GM12878 (cell line): ENCODE results near the gene TPBGL. TPM values are rescaled to one million over a fixed set of nuclear protein-coding genes. Genes with fewer than 3 reads are reported as not detected.

Experiments used
- ATAC-seq: fragments of 200-7000 bp; cut with Tn5 transposase; 3 replicates; pipeline ENCODE4 v1.9.1; 2020; ENCODE audit warnings: mild to moderate bottlenecking, moderate library complexity
- BruUV-seq: library from RNA; stranded (reverse); fragments of 400-500 nt; replicated peaks from 2 replicates; lab custom pipeline; 2021; lab: Mats Ljungman, UMichigan
- CTCF ChIA-PET: fragments of 300-600 bp; sonication (Branson Sonifier 250); formaldehyde crosslinking; extraction: SDS; loops from one replicate; lab custom pipeline; 2021; ENCODE audit warnings: inconsistent platforms; lab: Yijun Ruan, JAX
- POLR2A ChIA-PET: fragments of 350-600 bp; formaldehyde crosslinking; extraction: SDS; loops from one replicate; lab custom pipeline; 2021; ENCODE audit warnings: inconsistent platforms; lab: Charles Lee
- RAD21 ChIA-PET: fragments of 300-600 bp; sonication (Branson Sonifier 250); formaldehyde crosslinking; loops from one replicate; lab custom pipeline; 2023; ENCODE audit warnings: antibody characterized with exemption; ENCODE audit not compliant: unreplicated experiment; lab: Charles Lee
- SMC1A ChIA-PET: fragments of 300-600 bp; sonication (Branson Sonifier 250); formaldehyde crosslinking; loops from one replicate; lab custom pipeline; 2023; ENCODE audit not compliant: unreplicated experiment, uncharacterized antibody; lab: Charles Lee
- DNase-seq: peaks from one replicate; pipeline ENCODE4 v3.0.0-alpha.2; 2011; ENCODE audit warnings: low read depth, low spot score
- FAIRE-seq: peaks from 3 replicates; lab custom pipeline; 2011; peaks lifted over from hg19 to GRCh38; lab: Jason Lieb, UNC
- H2AFZ ChIP-seq: 2 replicates; pipeline ENCODE4 v1.6.0; 2011; ENCODE audit warnings: low read depth, low read length, control low read depth; ENCODE audit not compliant: control insufficient read depth
- H3K27ac ChIP-seq: 2 replicates; pipeline ENCODE4 v1.5.1; 2011; ENCODE audit warnings: control low read depth; ENCODE audit not compliant: control insufficient read depth, insufficient read depth
- H3K27me3 ChIP-seq, 2 experiments: replicated peaks in 1 of 2; 2 replicates each; pipeline versions ENCODE4 v1.6.0 to v1.6.1; 2011; ENCODE audit warnings: low read length in 1 of 2; ENCODE audit not compliant: control insufficient read depth in 2 of 2, insufficient read depth in 2 of 2
- H3K36me3 ChIP-seq, 2 experiments: 2 replicates each; pipeline ENCODE4 v1.5.1; 2011; ENCODE audit warnings: low read length in 1 of 2; ENCODE audit not compliant: control insufficient read depth in 2 of 2, insufficient read depth in 2 of 2
- H3K4me1 ChIP-seq: 2 replicates; pipeline ENCODE4 v1.6.1; 2011; ENCODE audit warnings: mild to moderate bottlenecking, low read length, moderate library complexity, mixed read lengths; ENCODE audit not compliant: control insufficient read depth, insufficient read depth
- H3K4me2 ChIP-seq: 2 replicates; pipeline ENCODE4 v1.6.0; 2011; ENCODE audit warnings: control low read depth; ENCODE audit not compliant: control insufficient read depth, insufficient read depth
- H3K4me3 ChIP-seq: fragments of 200-600 bp; sonication (generic); 2 replicates; pipeline ENCODE4 v1.5.1; 2016
- H3K79me2 ChIP-seq: 2 replicates; pipeline ENCODE4 v1.6.0; 2011; ENCODE audit warnings: low read length; ENCODE audit not compliant: control insufficient read depth, insufficient read depth
- H3K9ac ChIP-seq: 2 replicates; pipeline ENCODE4 v1.8.0; 2011; ENCODE audit warnings: low read length, control low read depth, mixed read lengths; ENCODE audit not compliant: control insufficient read depth, insufficient read depth
- H3K9me3 ChIP-seq: replicated peaks from 3 replicates; pipeline ENCODE4 v1.5.1; 2011; ENCODE audit warnings: mild to moderate bottlenecking, low read length; ENCODE audit not compliant: control insufficient read depth, insufficient read depth
- H4K20me1 ChIP-seq: 2 replicates; pipeline ENCODE4 v1.6.0; 2011; ENCODE audit not compliant: control insufficient read depth, insufficient read depth
- BCL3 ChIP-seq: IDR thresholded peaks from 2 replicates; pipeline ENCODE4 v1.6.1; 2011; ENCODE audit warnings: borderline replicate concordance, low read depth, mild to moderate bottlenecking, moderate library complexity, low read length; ENCODE audit not compliant: insufficient read depth, poor library complexity, severe bottlenecking
- BRCA1 ChIP-seq: IDR thresholded peaks from 2 replicates; pipeline ENCODE4 v1.6.1; 2011; ENCODE audit warnings: low read depth, low read length, improper control_type of control experiment
- CBX5 ChIP-seq: sonication (generic); IDR thresholded peaks from 2 replicates; pipeline ENCODE4 v1.6.1; 2016; ENCODE audit warnings: low read depth, moderate library complexity, mild to moderate bottlenecking, inconsistent platforms
- CTCF ChIP-seq, 3 experiments: IDR thresholded peaks in 2 of 3; conservative IDR thresholded peaks in 1 of 3; 2 replicates each; pipeline ENCODE4 v1.5.1; 2011; ENCODE audit warnings: low read depth in 3 of 3, low read length in 3 of 3, mild to moderate bottlenecking in 3 of 3, control low read depth in 2 of 3, moderate library complexity in 2 of 3, inconsistent platforms in 1 of 3, mixed read lengths in 1 of 3; ENCODE audit not compliant: control insufficient read depth in 2 of 3, insufficient read depth in 1 of 3; ENCODE audit errors: extremely low read depth in 1 of 3
- ELK1 ChIP-seq: IDR thresholded peaks from 2 replicates; pipeline ENCODE4 v1.6.1; 2012; ENCODE audit warnings: low read depth, low read length, improper control_type of control experiment
- IRF4 ChIP-seq: IDR thresholded peaks from 2 replicates; pipeline ENCODE4 v1.6.1; 2011; ENCODE audit warnings: low read depth, low read length
- NFIC ChIP-seq: IDR thresholded peaks from 2 replicates; pipeline ENCODE4 v1.6.1; 2012; ENCODE audit warnings: low read depth, mild to moderate bottlenecking, inconsistent platforms, low read length, moderate library complexity
- SUPT20H ChIP-seq: IDR thresholded peaks from 2 replicates; pipeline ENCODE4 v1.6.1; 2011; ENCODE audit warnings: low read depth, mild to moderate bottlenecking, low read length, moderate library complexity, borderline replicate concordance; ENCODE audit not compliant: control insufficient read depth
- WGBS: methylation state at CpG from one replicate; pipeline ENCODE4 v1.1.6; 2016; ENCODE audit warnings: low lambda C conversion rate; ENCODE audit not compliant: insufficient replicate concordance, insufficient coverage; ENCODE audit errors: missing lambda C conversion rate; 5-methylcytosine and 5-hydroxymethylcytosine counted together
- in situ Hi-C: fragments of 300-500 bp; cut with MboI; formaldehyde crosslinking; loops from 9 replicates; pipeline ENCODE4 v1.14.3; 2018; ENCODE audit warnings: mixed read lengths
- intact Hi-C: fragments of 100-400 bp; cut with micrococcal nuclease; formaldehyde crosslinking; loops from one replicate; pipeline ENCODE4 v1.14.2; 2022; ENCODE audit not compliant: unreplicated experiment
- polyA plus RNA-seq, 11 experiments: library from polyadenylated mRNA; depleted of rRNA in 4 of 11; unstranded in 6 of 11; stranded (reverse) in 5 of 11; fragments of >200 nt; fragmentation: Nextera tagmentation in 4 of 11; fragmentation: Illumina TruSeq in 1 of 11; extraction: Ambion mirVana in 4 of 11; extraction: Trizol in 1 of 11; gene quantifications; 1 replicate in 1 of 11; 2 replicates in 10 of 11; pipeline versions ENCODE4 v1.2.1 to v1.2.3, GENCODE V29; 2011 to 2016; ENCODE audit warnings: inconsistent platforms in 2 of 11, missing spikeins in 2 of 11, low read depth in 1 of 11
- total RNA-seq, 4 experiments: library from RNA; depleted of rRNA in 3 of 4; stranded (reverse); fragments of >200 nt in 3 of 4; fragmentation: Illumina TruSeq in 1 of 4; extraction: Trizol in 1 of 4; gene quantifications; 2 replicates each; pipeline versions ENCODE4 v1.2.1 to v1.2.3, GENCODE V29; 2013 to 2021

TPBGL gene
- total and polyA plus RNA-seq, 10 of the 15 experiments (the other 5 are each of a cell fraction or from before 2014, with no cell fraction given): not detected

- no TSS peak for BruUV-seq
- TF ChIP-seq SUPT20H: no peak
- no peak for TF ChIP-seq CBX5
- TF ChIP-seq ELK1: no peak
- TF ChIP-seq NFIC: no peak
- TF ChIP-seq BRCA1: no peak
- no peak for TF ChIP-seq CTCF (IDR thresholded peaks at IDR 0.05 in 2 of 3, conservative IDR thresholded peaks at IDR 0.05 in 1 of 3; ENCODE audit: control insufficient read depth in 2 of 3, extremely low read depth in 1 of 3, insufficient read depth in 1 of 3, low read depth in 3 of 3, low read length in 3 of 3)
- no peak for TF ChIP-seq BCL3
- TF ChIP-seq IRF4: no peak
- no peak for DNase-seq
- ATAC-seq: no peak
- in situ Hi-C loops (no loop called here), intact Hi-C loops (no loop called here)
- Histone ChIP-seq H3K36me3 (no peaks in the 10 kb centered on the region), H3K27me3 (no peaks in the 10 kb centered on the region), H3K9me3 (no peaks in the 10 kb centered on the region), H4K20me1 (0 out of 2 replicates have a peak, but pooled peaks cover 2% of the 10 kb centered on the region), H3K4me1 (no peaks in the 10 kb centered on the region), H3K27ac (no peak overlapping the region), H3K79me2 (no peaks in the 10 kb centered on the region), H2AFZ (no peak overlapping the region), H3K4me2 (no peak overlapping the region), H3K4me3 (no peak overlapping the region), H3K9ac (no peak overlapping the region)
- SMC1A ChIA-PET: no interaction called here
- FAIRE-seq: no peak
- POLR2A ChIA-PET: no interaction called here
- CTCF ChIA-PET: interaction anchor here (1.4 kb wide), 1 partner anchor 21 kb away, joined by 3 read pairs; no protein-coding TSS in a partner anchor
- RAD21 ChIA-PET: no interaction called here
- WGBS: 21% methylated on average over 16 of the region's 17 CpGs
These were observed 25.4 kb downstream of the TPBGL start for GRCh38 chr11:75265851-75266531.
